Spleen (tissue), 11 donors: ENCODE results near the gene KCNK5. TPM values are rescaled to one million over a fixed set of nuclear protein-coding genes. Genes with fewer than 3 reads are reported as not detected.

Experiments used
- DNase-seq: peaks from one replicate; pipeline ENCODE4 v3.0.0-alpha.2; 2020
- H3K27ac ChIP-seq, 8 donors: fragments of 200-600 bp; sonication (generic) in 7 of 8; 1 replicate in 4 of 8; 2 replicates in 4 of 8; pipeline versions ENCODE4 v1.5.0 to v1.8.0; 2016 to 2021; ENCODE audit warnings: inconsistent platforms in 4 of 8, mild to moderate bottlenecking in 4 of 8, moderate library complexity in 1 of 8
- H3K27me3 ChIP-seq, 7 donors: fragments of 200-600 bp; sonication (generic) in 6 of 7; replicated peaks in 1 of 7; 1 replicate in 4 of 7; 2 replicates in 3 of 7; pipeline versions ENCODE4 v1.5.0 to v1.8.0; 2016 to 2021; ENCODE audit warnings: inconsistent platforms in 3 of 7, mild to moderate bottlenecking in 1 of 7
- H3K36me3 ChIP-seq, 6 donors: fragments of 200-600 bp; sonication (generic) in 5 of 6; 1 replicate in 4 of 6; 2 replicates in 2 of 6; pipeline versions ENCODE4 v1.5.0 to v1.8.0; 2016 to 2021; ENCODE audit warnings: inconsistent platforms in 2 of 6
- H3K4me1 ChIP-seq, 6 donors: fragments of 200-600 bp; sonication (generic) in 5 of 6; 1 replicate in 3 of 6; 2 replicates in 3 of 6; pipeline versions ENCODE4 v1.5.0 to v1.8.0; 2016 to 2021; ENCODE audit warnings: inconsistent platforms in 3 of 6
- H3K4me3 ChIP-seq, 8 donors: fragments of 200-600 bp; sonication (generic) in 7 of 8; 1 replicate in 4 of 8; 2 replicates in 4 of 8; pipeline versions ENCODE4 v1.5.0 to v1.8.0; 2016 to 2021; ENCODE audit warnings: inconsistent platforms in 4 of 8, mild to moderate bottlenecking in 4 of 8, moderate library complexity in 2 of 8
- H3K9me3 ChIP-seq, 8 donors: fragments of 200-600 bp; sonication (generic) in 7 of 8; 1 replicate in 4 of 8; 2 replicates in 4 of 8; pipeline versions ENCODE4 v1.5.0 to v1.8.0; 2016 to 2021; ENCODE audit warnings: inconsistent platforms in 4 of 8
- CTCF ChIP-seq, 11 experiments: fragments of 200-600 bp in 7 of 11; fragments of 450-650 bp in 4 of 11; sonication (generic) in 4 of 11; IDR thresholded peaks in 8 of 11; conservative IDR thresholded peaks in 3 of 11; 1 replicate in 7 of 11; 2 replicates in 4 of 11; pipeline versions ENCODE4 v1.4.0 to v1.8.0; 2016 to 2021; ENCODE audit warnings: antibody characterized with exemption in 11 of 11, inconsistent platforms in 4 of 11, mild to moderate bottlenecking in 1 of 11
- POLR2A ChIP-seq, 3 donors: fragments of 450-650 bp; IDR thresholded peaks; one replicate each; pipeline ENCODE4 v1.5.1; 2017; ENCODE audit warnings: antibody characterized with exemption in 3 of 3, mild to moderate bottlenecking in 1 of 3
- POLR2AphosphoS5 ChIP-seq, 3 donors: sonication (generic); formaldehyde crosslinking; IDR thresholded peaks; one replicate each; pipeline ENCODE4 v1.5.1; 2017; ENCODE audit warnings: antibody characterized with exemption in 3 of 3
- WGBS, 5 donors: extraction: QIAGEN DNeasy Blood & Tissue Kit in 3 of 5; methylation state at CpG; one replicate each; pipeline versions ENCODE4 v1.1.5 to v1.1.7; 2013 to 2018; 5-methylcytosine and 5-hydroxymethylcytosine counted together
- intact Hi-C: fragments of 100-400 bp; cut with DNase I; formaldehyde crosslinking; loops from one replicate; pipeline ENCODE4 v1.15.0; 2023; ENCODE audit warnings: low total_unique reads
- polyA plus RNA-seq, 3 donors: library from polyadenylated mRNA; stranded (reverse); fragments of 200-250 nt; gene quantifications; one replicate each; pipeline ENCODE4 v1.2.1, GENCODE V29; 2013
- total RNA-seq, 7 donors: library from RNA; depleted of rRNA in 3 of 7; stranded (reverse); fragments of >200 nt in 3 of 7; fragmentation: NEBNext Ultra II Directional in 4 of 7; extraction: Animal tissue kit (Norgen Biotek cat#: 25700) in 4 of 7; gene quantifications; one replicate each; pipeline versions ENCODE4 v1.1.0 to v1.2.1, GENCODE V29; 2016 to 2021
- donor health status: healthy with polysubstance abuse.
- donor health status: DM: no; HTN: no; CAD: no; lungs with moderate emphysema.
- donor health status: DM: no; HTN: no; CAD: no.
- donor health status: Bipolar disorder and iron deficiency.
- donor health status: healthy.
- donor health status: DM: no; HTN: no; CAD: no.
- donor health status: DM: yes; HTN: yes; CAD: no.

KCNK5 gene
- total and polyA plus RNA-seq, 10 donors = 0.52 to 5.9 (median 3.2) TPM

- Histone ChIP-seq H3K27ac (no peak overlapping the region), H3K4me1 (no peaks in the 10 kb centered on the region), H3K27me3 (peaks cover 0 to 3% (median 0%) of the 10 kb centered on the region in 7 donors), H3K9me3 (no peaks in the 10 kb centered on the region), H3K36me3 (no peaks in the 10 kb centered on the region), H3K4me3 (no peak overlapping the region)
- TF ChIP-seq POLR2AphosphoS5 (IDR thresholded peaks at IDR 0.05) = no peak
- no peak for DNase-seq
- WGBS, 5 donors = 82 to 99% (median 94%) methylated on average over 5 of the region's 5 CpGs
- intact Hi-C loops = no loop called here
These were observed 18.5 kb upstream of the KCNK5 start for GRCh38 chr6:39247667-39248194.

GRCh38 chr6:39243809-39244208 lies 14.5 kb upstream of the KCNK5 start:
- Histone ChIP-seq H3K36me3 (no peaks in the 10 kb centered on the region), H3K4me1 (no peaks in the 10 kb centered on the region), H3K27me3 (no peaks in the 10 kb centered on the region), H3K4me3 (no peak overlapping the region), H3K9me3 (no peaks in the 10 kb centered on the region), H3K27ac (no peak overlapping the region)
- peak; percentile 38 for DNase-seq
- TF ChIP-seq POLR2AphosphoS5 (IDR thresholded peaks at IDR 0.05) = no peak
- TF ChIP-seq POLR2A (IDR thresholded peaks at IDR 0.05) = no peak
- TF ChIP-seq CTCF (IDR thresholded peaks at IDR 0.05 in 8 of 11, conservative IDR thresholded peaks at IDR 0.05 in 3 of 11) = no peak
- 88 to 95% (median 90%) methylated on average over 9 of the region's 9 CpGs for WGBS, 5 donors
- intact Hi-C loops = no loop called here

- Histone ChIP-seq H3K27me3 (no peaks in the 10 kb centered on the region), H3K4me3 (no peak overlapping the region), H3K4me1 (no peaks in the 10 kb centered on the region), H3K27ac (no peak overlapping the region), H3K36me3 (no peaks in the 10 kb centered on the region), H3K9me3 (no peaks in the 10 kb centered on the region)
- DNase-seq = peak; percentile 20
- intact Hi-C loops = no loop called here
- WGBS, 5 donors = 91 to 100% (median 92%) methylated on average over 2 to 3 of the region's 3 CpGs
- no peak for TF ChIP-seq POLR2AphosphoS5 (IDR thresholded peaks at IDR 0.05)
- no peak for TF ChIP-seq POLR2A (IDR thresholded peaks at IDR 0.05)
- no peak for TF ChIP-seq CTCF (IDR thresholded peaks at IDR 0.05 in 8 of 11, conservative IDR thresholded peaks at IDR 0.05 in 3 of 11)
These were observed 11.0 kb upstream of the KCNK5 start for GRCh38 chr6:39240155-39240757.

GRCh38 chr6:39239527-39240154 lies 10.4 kb upstream of the KCNK5 start:
- H3K4me3 ChIP-seq = no peak overlapping the region
- no peaks in the 10 kb centered on the region for H3K9me3 ChIP-seq
- intact Hi-C loops = no loop called here
- H3K36me3 ChIP-seq = no peaks in the 10 kb centered on the region
- H3K27me3 ChIP-seq = no peaks in the 10 kb centered on the region
- 74 to 85% (median 76%) methylated on average over 6 to 7 of the region's 7 CpGs for WGBS, 5 donors
- H3K27ac ChIP-seq = no peak overlapping the region
- peak; percentile 39 for DNase-seq
- TF ChIP-seq POLR2AphosphoS5 (IDR thresholded peaks at IDR 0.05) (no peak), CTCF (IDR thresholded peaks at IDR 0.05 in 8 of 11, conservative IDR thresholded peaks at IDR 0.05 in 3 of 11) (no peak), POLR2A (IDR thresholded peaks at IDR 0.05) (no peak)
- H3K4me1 ChIP-seq = no peaks in the 10 kb centered on the region
